DMS 273 (cell line): ENCODE measurements around the gene SULT6B1.

ENCODE experiments used
- DNase-seq: peaks from one replicate; lab custom pipeline; 2025; ENCODE audit not compliant: unreplicated experiment; lab: John Stamatoyannopoulos, UW

SULT6B1 gene

GRCh38 chr2:37153224-37153623, 35.2 kb downstream of the SULT6B1 start:
- DNase-seq, result no peak

DNA sequence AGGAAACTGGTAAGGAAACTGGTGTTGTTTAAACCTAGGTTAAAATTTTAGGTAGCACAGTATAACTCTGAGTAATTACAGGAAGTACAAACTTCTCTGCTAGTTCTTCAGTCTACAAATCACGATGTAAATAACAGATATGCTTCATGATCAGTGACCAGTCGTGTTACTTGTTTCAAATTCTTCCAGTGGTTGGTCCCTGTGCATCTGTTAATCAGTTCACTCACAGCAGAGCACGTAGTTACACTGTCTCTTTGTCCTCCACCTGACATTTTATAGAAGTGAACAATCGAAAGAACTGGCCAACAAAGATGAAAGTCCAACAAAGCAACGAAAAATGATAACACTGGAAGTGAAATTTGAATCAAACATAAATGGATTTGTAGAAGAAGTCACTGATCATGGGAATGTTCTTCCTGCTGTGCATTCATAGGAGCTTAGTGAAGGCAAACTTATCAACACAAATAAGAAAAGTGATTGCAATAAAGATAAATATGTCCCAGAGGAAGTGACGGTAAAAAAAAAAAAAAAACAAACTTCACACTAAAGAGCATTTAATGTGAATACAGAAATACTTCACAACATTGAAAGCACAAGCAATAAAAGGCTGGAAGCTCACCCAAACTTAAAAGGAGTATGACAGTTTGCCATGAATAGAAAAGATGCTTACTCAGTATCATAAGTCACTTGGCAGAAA, 38.7 kb downstream of the SULT6B1 start:
- no peak for DNase-seq

- no peak for DNase-seq
Measured at GRCh38 chr2:37148325-37148724, 40.1 kb downstream of the SULT6B1 start.

DNA sequence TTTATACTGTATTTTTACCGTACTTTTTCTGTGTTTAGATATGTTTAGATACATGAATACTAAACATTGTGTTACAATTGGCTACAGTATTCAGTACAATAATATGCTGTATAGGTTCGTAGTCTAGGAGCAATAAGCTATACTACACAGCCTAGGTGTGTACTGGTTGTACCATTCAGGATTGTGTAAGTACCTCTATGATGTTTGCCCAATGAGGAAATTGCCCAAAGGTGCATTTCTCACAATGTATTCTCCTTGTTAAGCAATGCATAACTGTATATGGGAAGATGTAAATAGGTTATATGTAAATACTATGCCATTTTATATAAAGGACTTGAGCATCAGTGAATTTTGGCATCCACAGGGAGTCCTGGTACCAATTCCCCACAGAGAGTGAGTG, 42.4 kb downstream of the SULT6B1 start:
- DNase-seq, result no peak

- DNase-seq, result no peak
Measured at GRCh38 chr2:37143974-37144373, 44.5 kb downstream of the SULT6B1 start.

GRCh38 chr2:37142546-37142945, 45.9 kb downstream of the SULT6B1 start:
- DNase-seq, result no peak

DNA sequence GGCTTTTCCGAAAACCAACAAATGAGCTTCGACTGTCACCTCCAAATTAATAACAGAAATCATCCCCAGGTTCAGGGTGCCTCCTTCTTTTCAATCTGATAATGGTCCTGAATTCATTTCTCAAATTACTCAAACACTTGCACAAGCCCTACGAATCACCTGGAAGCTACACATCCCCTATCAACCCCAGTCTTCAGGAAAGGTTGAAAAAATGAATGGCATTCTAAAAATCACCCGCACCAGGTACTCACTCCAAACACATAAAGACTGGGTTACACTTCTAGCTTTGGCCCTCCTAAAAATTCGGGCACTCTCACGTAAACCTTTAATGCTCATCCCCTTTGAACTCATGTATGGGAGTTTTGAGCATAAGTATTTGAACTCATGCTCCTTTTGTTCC, 55.6 kb downstream of the SULT6B1 start:
- no peak for DNase-seq

- no peak for DNase-seq
Measured at GRCh38 chr2:37125416-37125815, 63.1 kb downstream of the SULT6B1 start.

GRCh38 chr2:37119157-37119556, 69.3 kb downstream of the SULT6B1 start:
- no peak for DNase-seq
